Upper lobe of right lung (tissue), 1 donor: ENCODE measurements around the gene EPHB4. TPM values are rescaled to one million over a fixed set of nuclear protein-coding genes. Genes with fewer than 3 reads are reported as not detected.

ENCODE experiments used
- ATAC-seq: fragments of 200-7000 bp; cut with Tn5 transposase; one replicate; pipeline ENCODE4 v1.9.1; 2020; ENCODE audit warnings: mild to moderate bottlenecking, moderate library complexity
- DNase-seq: peaks from one replicate; pipeline ENCODE4 v3.0.0-alpha.2; 2020
- H3K27ac ChIP-seq: fragments of 200-600 bp; one replicate; pipeline ENCODE4 v1.8.0; 2022
- H3K27me3 ChIP-seq: fragments of 200-600 bp; one replicate; pipeline ENCODE4 v1.8.0; 2022; ENCODE audit warnings: mild to moderate bottlenecking
- H3K36me3 ChIP-seq: fragments of 200-600 bp; one replicate; pipeline ENCODE4 v1.8.0; 2022
- H3K4me1 ChIP-seq: fragments of 200-600 bp; one replicate; pipeline ENCODE4 v1.8.0; 2022
- H3K4me3 ChIP-seq: fragments of 200-600 bp; one replicate; pipeline ENCODE4 v1.8.0; 2022; ENCODE audit warnings: mild to moderate bottlenecking
- H3K9me3 ChIP-seq: fragments of 200-600 bp; one replicate; pipeline ENCODE4 v1.8.0; 2022
- CTCF ChIP-seq: fragments of 200-600 bp; IDR thresholded peaks from one replicate; pipeline ENCODE4 v1.8.0; 2022; ENCODE audit warnings: antibody characterized with exemption
- intact Hi-C: fragments of 100-400 bp; cut with DNase I; formaldehyde crosslinking; loops from one replicate; pipeline ENCODE4 v1.11.0; 2022
- total RNA-seq: library from RNA; stranded (reverse); fragmentation: NEBNext Ultra II Directional; extraction: Animal tissue kit (Norgen Biotek cat#: 25700); gene quantifications from one replicate; pipeline ENCODE4 v1.2.1, GENCODE V29; 2021
- donor health status: DM: no; HTN: yes; CAD: no; lungs with severe emphysema.

Gene EPHB4
- total RNA-seq, 1 donor from 2014 or later: 117 TPM

DNA sequence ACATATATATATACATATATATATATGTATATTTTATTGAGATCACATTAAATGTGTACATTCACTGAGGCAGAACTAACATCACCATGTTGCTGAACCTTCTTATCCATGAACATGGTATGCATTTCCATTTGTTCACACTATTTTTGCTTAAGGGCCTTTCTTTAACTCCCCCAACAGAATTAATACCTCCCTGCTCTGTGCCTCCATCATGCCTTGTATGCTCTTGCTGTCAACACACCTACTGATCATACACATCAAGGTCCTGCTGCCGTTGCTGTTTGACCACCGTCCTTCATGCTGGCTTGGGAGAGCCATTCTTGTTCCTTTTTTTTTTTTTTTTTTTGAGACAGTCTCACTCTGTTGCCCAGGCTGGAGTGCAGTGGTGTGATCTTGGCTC is 43.5 kb downstream of the EPHB4 start:
- ATAC-seq (no peak), DNase-seq (no peak)
- Histone ChIP-seq H3K9me3 (no peaks in the 10 kb centered on the region), H3K36me3 (no peaks in the 10 kb centered on the region), H3K27ac (no peak overlapping the region), H3K27me3 (peaks cover 20% of the 10 kb centered on the region), H3K4me1 (no peaks in the 10 kb centered on the region), H3K4me3 (no peak overlapping the region)
- no peak for TF ChIP-seq CTCF
- intact Hi-C loops: no loop called here

DNA sequence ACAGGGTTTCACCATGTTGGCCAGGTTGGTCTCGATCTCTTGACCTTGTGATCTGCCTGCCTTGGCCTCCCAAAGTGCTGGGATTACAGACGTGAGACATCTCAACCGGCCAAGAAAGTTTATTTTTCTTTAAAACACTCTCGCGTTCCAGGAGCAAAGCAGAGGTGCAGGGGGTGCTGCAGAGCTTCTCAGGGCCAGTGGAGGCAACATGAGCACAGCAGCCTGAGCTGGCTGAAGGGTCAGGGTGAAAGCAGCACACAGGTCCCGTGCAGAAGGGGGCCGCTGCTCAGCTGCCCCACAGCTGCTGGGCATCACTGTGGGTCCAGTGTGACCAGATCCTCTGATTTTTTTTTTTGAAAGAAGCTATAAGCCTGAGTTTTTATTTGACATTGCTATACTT is 46.1 kb downstream of the EPHB4 start:
- TF ChIP-seq CTCF: no peak
- DNase-seq (no peak), ATAC-seq (no peak)
- Histone ChIP-seq H3K9me3 (no peaks in the 10 kb centered on the region), H3K27me3 (peaks cover 13% of the 10 kb centered on the region), H3K4me3 (no peak overlapping the region), H3K4me1 (no peaks in the 10 kb centered on the region), H3K27ac (no peak overlapping the region), H3K36me3 (no peaks in the 10 kb centered on the region)
- intact Hi-C loops: no loop called here

- Histone ChIP-seq H3K4me1 (no peaks in the 10 kb centered on the region), H3K4me3 (no peak overlapping the region), H3K9me3 (no peaks in the 10 kb centered on the region), H3K27ac (no peak overlapping the region), H3K36me3 (no peaks in the 10 kb centered on the region), H3K27me3 (peaks cover 7% of the 10 kb centered on the region)
- DNase-seq (no peak), ATAC-seq (no peak)
- intact Hi-C loops: no loop called here
- no peak for TF ChIP-seq CTCF
Measured at GRCh38 chr7:100779359-100779758, 48.0 kb downstream of the EPHB4 start.

GRCh38 chr7:100778061-100778621 is 49.2 kb downstream of the EPHB4 start:
- no peaks in the 10 kb centered on the region for H3K9me3 ChIP-seq
- no peaks in the 10 kb centered on the region for H3K36me3 ChIP-seq
- no peak overlapping the region for H3K4me3 ChIP-seq
- H3K27ac ChIP-seq: no peak overlapping the region
- H3K27me3 ChIP-seq: peaks cover 7% of the 10 kb centered on the region
- intact Hi-C loops: no loop called here
- no peak for TF ChIP-seq CTCF
- DNase-seq: no peak
- ATAC-seq: no peak
- no peaks in the 10 kb centered on the region for H3K4me1 ChIP-seq

DNA sequence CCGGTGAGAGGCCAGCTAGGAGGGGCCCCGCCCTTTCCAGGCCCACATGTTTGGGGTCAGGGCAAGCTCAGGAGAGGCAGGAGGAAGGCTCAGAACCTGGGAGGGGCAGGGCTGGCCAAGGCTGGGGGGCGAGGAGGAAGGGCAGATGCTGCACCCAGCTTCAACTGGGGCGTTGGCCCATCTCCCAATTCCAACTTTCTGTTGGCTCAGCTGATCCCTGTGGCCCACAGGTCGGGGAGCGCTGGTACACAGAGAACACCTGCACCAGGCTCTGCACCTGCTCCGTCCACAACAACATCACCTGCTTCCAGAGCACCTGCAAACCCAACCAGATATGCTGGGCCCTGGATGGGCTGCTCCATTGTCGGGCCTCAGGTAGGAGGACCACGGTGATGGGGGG is 53.8 kb downstream of the EPHB4 start:
- ATAC-seq: no peak
- no peaks in the 10 kb centered on the region for H3K9me3 ChIP-seq
- H3K4me3 ChIP-seq: no peak overlapping the region
- H3K36me3 ChIP-seq: no peaks in the 10 kb centered on the region
- H3K27me3 ChIP-seq: no peaks in the 10 kb centered on the region
- intact Hi-C loops: no loop called here
- H3K27ac ChIP-seq: no peak overlapping the region
- no peaks in the 10 kb centered on the region for H3K4me1 ChIP-seq
- DNase-seq: no peak
- no peak for TF ChIP-seq CTCF

DNA sequence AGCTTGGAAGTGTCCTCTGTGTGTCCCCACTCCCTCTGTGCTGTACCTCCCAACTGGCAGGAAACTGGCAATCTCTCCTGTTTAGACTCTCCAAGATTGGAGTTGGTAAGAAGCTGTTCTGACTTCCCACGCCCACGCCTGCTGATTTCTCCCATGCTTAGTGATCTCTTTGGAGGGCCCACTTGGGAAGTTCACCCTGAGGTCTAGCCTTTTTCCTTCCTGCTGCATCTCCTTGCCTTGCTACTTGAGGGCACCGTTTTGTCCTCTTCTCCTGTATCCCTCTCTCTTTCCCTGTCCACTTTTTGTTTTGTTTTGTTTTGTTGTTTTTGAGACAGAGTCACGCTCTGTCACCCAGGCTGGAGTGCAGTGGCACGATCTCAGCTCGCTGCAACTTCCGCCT is 58.5 kb downstream of the EPHB4 start:
- ATAC-seq (no peak), DNase-seq (no peak)
- H3K36me3 ChIP-seq: no peaks in the 10 kb centered on the region
- no peaks in the 10 kb centered on the region for H3K9me3 ChIP-seq
- H3K27me3 ChIP-seq: no peaks in the 10 kb centered on the region
- no peak overlapping the region for H3K27ac ChIP-seq
- no peak for TF ChIP-seq CTCF
- intact Hi-C loops: no loop called here
- no peak overlapping the region for H3K4me3 ChIP-seq
- H3K4me1 ChIP-seq: no peaks in the 10 kb centered on the region
